ENCODE results near the gene NAXE.

DNA sequence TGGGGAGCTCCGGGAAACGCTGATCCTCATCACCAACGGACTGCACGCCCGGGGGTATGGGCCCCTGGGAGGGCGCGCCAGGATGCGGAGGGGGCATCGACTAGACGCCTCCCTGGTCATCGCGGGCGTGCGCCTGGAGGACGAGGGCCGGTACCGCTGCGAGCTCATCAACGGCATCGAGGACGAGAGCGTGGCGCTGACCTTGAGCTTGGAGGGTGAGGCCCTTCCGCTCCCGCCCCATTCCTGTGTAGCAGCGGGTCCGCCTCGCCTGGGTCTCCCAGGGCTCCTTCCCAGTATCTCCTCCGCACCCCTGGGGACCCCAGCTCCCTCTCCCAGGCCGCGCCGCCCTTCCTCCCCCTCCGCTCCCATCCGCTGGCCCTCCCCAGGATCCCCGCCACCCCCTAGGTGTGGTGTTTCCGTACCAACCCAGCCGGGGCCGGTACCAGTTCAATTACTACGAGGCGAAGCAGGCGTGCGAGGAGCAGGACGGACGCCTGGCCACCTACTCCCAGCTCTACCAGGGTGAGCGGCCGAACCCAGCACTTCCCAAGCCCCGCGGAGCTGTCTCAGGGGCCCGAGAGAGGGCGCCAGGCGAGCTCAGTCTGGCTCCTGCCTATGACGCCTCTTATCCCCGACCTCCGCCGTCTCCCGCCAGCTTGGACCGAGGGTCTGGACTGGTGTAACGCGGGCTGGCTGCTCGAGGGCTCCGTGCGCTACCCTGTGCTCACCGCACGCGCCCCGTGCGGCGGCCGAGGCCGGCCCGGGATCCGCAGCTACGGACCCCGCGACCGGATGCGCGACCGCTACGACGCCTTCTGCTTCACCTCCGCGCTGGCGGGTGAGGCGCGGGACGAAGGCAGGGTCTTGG is 32.6 kb downstream of the NAXE start:
- TF ChIP-seq CTCF (IDR thresholded peaks at IDR 0.05) (peak in 3 of 6 experiments; percentile 11 to 49 (median 45)), POLR2A (IDR thresholded peaks at IDR 0.05) (no peak), EP300 (IDR thresholded peaks at IDR 0.05) (no peak), POLR2AphosphoS5 (IDR thresholded peaks at IDR 0.05) (no peak)
